HG02885 (cell line): ENCODE data around the gene TMTC1.

Experiments used
- ATAC-seq: cut with Tn5 transposase; IDR thresholded peaks from one replicate; pipeline ENCODE4 v1.9.1; 2021; ENCODE audit warnings: mild to moderate bottlenecking; ENCODE audit not compliant: unreplicated experiment, poor library complexity

TMTC1 gene

DNA sequence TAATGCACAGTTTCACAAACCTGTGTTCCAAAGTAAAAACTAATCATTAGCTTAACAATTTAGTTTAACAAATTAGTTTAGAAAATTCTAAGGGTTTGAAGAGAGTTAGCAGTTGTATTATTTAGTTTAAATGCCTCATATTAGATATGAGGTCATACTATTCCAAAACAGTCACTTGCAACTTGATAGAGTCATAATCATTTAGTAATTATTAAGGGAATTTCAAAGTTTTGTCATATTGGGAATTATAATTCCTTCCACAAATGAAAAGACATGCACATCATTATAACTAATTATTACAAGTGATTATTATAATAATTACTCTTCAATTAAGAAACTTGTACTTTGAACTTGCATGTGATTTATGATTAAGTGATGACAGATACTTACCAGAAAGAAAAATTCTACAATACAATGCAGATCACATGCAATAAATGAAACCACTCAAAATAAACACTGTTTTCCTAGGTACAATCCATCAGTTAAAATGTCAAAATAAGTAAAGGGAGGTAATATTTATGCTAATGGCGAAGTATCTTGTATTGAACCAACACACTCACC lies 66.1 kb downstream of the TMTC1 start:
- no peak for ATAC-seq

DNA sequence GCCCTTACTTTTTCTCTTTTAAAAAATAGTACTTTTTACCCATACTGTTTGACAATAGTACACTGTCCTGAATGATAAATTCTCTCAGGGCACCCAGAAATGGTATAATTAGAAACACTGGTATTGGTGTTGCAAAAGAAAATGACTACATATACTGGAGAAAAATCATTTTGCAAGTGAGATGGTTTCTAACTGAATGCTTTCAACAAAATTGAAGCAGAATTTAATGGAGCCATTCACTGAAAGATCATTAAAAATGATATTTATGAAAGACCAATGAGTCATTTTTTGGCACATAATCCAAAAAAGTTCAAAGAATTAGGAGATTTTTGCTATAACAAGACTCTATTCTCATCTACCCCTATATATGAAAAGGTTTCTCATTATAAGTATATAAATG lies 68.8 kb downstream of the TMTC1 start:
- ATAC-seq = no peak

GRCh38 chr12:29713729-29714128 lies 70.0 kb downstream of the TMTC1 start:
- ATAC-seq = no peak

- no peak for ATAC-seq
These were observed 72.4 kb downstream of the TMTC1 start for GRCh38 chr12:29711381-29711780.

DNA sequence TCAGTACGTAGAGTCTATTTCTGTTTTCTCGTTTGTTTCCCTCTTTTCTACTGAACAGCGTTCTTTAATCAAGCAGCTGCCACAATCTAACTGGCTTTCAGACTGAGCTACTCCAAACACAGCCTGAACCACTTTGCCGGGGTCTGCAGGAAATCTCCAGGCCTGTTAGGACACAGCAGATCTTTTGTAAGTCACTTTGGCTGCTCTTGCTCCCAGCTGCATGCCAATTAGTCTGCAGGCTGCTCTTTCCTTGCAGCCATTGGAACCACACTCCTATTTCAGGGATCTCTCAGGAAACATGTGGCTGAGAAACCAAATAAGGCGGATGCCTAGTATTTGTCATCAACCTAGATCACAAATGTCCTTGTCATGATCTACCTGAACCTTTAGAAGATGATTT lies 73.6 kb downstream of the TMTC1 start:
- ATAC-seq = no peak

DNA sequence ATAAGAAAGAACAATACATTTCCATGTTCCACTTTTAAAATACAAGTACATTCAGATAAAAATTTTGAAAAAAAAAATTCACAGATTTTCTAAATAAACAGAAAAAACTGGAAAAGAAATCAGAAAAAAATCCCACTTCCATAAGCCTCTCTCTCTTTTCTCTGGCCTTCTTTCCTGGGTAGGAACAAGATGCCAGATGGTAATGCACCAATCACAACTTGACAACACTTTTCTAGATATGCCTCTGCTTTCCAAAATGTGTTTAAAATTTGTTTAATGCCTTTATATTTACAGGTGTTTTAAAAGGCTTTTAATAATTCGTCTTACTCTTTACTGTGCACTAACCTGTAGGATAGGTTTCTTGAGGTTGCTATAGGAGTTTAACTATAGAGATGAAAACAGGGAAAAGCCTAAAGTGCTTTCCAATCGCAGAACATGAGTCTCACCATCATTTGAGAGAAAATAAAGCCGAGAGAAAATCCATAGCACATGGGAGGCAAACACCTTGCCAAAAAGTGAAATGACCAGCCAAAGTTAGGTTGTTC lies 74.2 kb downstream of the TMTC1 start:
- no peak for ATAC-seq

DNA sequence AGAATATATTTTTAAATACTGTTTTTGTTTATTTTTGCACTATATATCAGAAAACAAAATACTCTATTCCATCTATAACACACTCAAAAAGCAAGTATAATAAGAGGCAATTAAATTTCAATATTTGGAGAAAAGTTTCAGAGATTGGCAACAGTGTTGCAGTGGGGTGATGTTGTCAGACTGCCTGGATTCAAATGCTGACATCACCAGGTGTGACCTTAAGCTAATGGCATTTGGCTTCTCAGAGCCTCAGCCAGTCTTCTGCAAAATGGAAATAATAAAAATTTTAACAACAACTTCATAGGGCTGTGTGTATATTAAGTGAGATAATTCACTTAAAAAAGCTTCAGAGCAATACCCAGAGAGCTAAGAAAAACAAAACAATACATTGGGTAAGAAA lies 74.7 kb downstream of the TMTC1 start:
- no peak for ATAC-seq

- ATAC-seq = no peak
These were observed 75.9 kb downstream of the TMTC1 start for GRCh38 chr12:29707846-29708245.

DNA sequence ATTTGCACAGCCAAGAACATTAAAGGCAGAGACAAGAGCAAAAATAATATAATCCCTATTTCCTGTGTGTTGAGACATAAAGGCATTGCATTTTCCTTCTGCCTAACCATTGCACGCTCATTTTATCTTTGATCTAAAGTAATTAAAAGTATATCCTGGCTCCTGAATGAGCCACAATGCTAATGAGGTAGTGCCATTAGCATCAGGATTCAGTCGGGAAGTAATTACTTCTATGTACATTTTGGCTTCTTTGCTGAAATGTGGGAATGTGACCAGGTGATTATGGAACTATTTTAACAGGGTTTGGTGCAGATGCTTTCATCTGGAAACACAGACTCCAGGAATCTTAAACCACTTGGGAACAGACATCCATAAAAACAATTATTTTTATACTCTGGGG lies 77.4 kb downstream of the TMTC1 start:
- ATAC-seq = no peak

GRCh38 chr12:29703528-29703927 lies 80.2 kb downstream of the TMTC1 start:
- ATAC-seq = no peak

- no peak for ATAC-seq
These were observed 80.8 kb downstream of the TMTC1 start for GRCh38 chr12:29702972-29703371.

- no peak for ATAC-seq
These were observed 81.5 kb downstream of the TMTC1 start for GRCh38 chr12:29702222-29702621.

- no peak for ATAC-seq
These were observed 82.8 kb downstream of the TMTC1 start for GRCh38 chr12:29700761-29701481.

GRCh38 chr12:29698756-29699155 lies 85.0 kb downstream of the TMTC1 start:
- ATAC-seq = no peak

DNA sequence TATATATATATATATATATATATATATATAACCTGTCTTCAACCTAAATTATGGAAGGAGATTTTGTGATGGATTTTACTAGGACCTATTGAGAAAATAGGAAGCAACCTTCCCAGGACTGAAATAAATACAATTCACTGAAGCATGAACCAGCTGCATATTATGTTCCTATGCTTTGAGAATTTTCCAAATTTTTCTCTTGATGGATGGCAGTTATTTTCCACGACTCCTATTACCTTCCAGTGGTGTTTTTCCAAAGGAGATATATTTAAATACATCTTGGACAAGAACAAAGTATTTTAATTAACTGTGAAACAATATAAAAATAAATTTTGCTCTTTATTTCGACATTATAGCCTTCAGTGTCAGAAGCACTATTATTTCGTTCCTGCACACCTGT lies 87.9 kb downstream of the TMTC1 start:
- ATAC-seq = no peak

DNA sequence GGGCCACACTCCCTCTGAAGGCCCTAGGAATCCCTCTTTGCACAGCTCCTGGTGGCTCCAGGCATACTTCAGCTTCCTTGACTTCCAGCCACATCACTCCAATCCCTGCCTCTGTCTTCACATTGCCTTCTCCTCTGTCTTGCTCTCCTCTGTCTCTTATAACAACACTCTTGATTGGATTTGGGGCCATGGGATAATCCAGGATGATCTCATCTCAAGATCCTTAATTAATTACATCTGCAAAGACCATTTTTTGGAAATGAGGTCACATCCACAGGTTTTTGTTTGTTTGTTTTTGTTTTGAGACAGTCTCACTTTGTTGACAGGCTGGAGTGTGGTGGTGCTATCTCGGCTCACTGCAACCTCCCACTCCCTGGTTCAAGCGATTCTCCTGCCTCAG lies 88.7 kb downstream of the TMTC1 start:
- ATAC-seq = no peak

GRCh38 chr12:29694002-29694401 lies 89.7 kb downstream of the TMTC1 start:
- ATAC-seq = no peak

DNA sequence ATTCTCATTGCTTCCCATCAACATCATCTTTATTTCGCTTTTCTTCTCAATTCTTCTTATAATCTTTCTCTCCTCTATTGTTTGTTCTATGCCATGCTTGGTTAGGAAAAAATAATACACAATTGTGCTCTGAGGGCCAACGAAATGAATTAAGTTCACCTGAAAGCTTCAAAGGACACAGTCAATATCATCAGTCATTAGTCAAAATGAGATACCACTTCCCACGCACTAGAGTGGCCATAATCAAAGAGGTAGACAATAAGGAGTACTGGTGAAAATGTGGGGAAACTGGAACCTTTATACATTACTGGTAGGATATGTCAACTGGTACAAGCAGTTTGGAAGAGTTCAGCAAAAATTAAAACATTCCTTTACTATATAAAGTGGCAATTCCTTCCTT lies 91.5 kb downstream of the TMTC1 start:
- ATAC-seq = no peak

- ATAC-seq = no peak
These were observed 92.4 kb downstream of the TMTC1 start for GRCh38 chr12:29691161-29691854.

GRCh38 chr12:29690728-29691127 lies 93.0 kb downstream of the TMTC1 start:
- ATAC-seq = no peak

DNA sequence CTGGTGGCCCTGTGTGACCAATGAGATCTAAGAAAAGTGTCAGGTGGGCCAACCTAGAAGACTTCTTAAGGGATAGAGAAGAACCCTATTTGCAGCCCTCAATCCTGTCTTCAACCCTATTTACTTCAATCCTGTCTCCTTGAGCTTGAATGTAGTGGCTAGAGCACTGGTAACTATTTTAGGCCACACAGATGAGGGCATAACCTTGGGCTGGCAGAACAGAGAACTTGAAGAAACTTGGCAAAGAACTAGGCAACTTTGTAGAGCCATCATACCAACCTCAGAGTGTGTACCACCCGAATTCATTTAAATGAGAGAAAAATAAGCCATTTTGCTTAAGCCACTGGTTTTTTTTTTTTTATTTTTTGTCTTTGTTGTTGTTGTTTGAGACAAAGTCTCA lies 94.8 kb downstream of the TMTC1 start:
- ATAC-seq = no peak

DNA sequence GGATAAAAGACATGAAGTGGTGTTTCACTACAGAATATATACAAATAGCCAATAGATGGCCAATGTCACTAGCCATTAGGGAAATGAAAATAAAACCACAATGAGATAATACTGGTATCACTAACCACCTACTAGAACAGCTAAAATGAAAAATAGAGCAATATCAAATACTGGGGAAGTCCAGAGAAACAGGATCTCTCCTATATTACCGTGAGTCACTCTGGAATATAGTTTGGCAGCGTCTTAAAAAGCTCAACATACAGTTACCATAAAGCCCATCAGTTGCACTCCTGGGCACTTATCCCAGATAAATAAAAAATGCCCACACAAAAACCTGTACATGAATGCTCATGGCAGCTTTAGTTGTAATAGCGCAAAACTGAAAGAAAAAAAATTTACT lies 101.7 kb downstream of the TMTC1 start:
- ATAC-seq = no peak
